HepG2 (cell line): Measurements from ENCODE around the gene ICAM5. TPM values are rescaled to one million over a fixed set of nuclear protein-coding genes. Genes with fewer than 3 reads are reported as not detected.
A peak's percentile ranks its signal among the peaks of the same experiment; 100 is the strongest.

Experiments used
- ATAC-seq: fragments of 200-7000 bp; cut with Tn5 transposase; 3 replicates; pipeline ENCODE4 v1.9.1; 2020; ENCODE audit warnings: mild to moderate bottlenecking, moderate library complexity
- BruUV-seq: library from RNA; stranded (reverse); fragments of 400-500 nt; replicated peaks from 2 replicates; lab custom pipeline; 2021; lab: Mats Ljungman, UMichigan
- CTCF ChIA-PET: fragments of 300-600 bp; formaldehyde crosslinking; extraction: SDS; loops from one replicate; lab custom pipeline; 2021; ENCODE audit warnings: low total read pairs, inconsistent platforms, low intra/inter-chr PET ratio; lab: Yijun Ruan, JAX
- POLR2A ChIA-PET: fragments of 350-600 bp; sonication (Branson Sonifier 250); formaldehyde crosslinking; loops from one replicate; lab custom pipeline; 2020; ENCODE audit warnings: antibody characterized with exemption, inconsistent platforms; lab: Yijun Ruan, JAX
- DNase-seq: peaks from one replicate; pipeline ENCODE4 v3.0.0-alpha.2; 2015; ENCODE audit warnings: low spot score
- FAIRE-seq: peaks from 3 replicates; lab custom pipeline; 2011; peaks lifted over from hg19 to GRCh38; lab: Jason Lieb, UNC
- H2AFZ ChIP-seq: one replicate; pipeline ENCODE4 v1.6.1; 2011; ENCODE audit warnings: low read length, inconsistent platforms
- H3K27ac ChIP-seq: fragments of 300-600 bp; 3 replicates; pipeline ENCODE4 v1.8.0; 2011; ENCODE audit warnings: mixed run types, mild to moderate bottlenecking, mixed read lengths, low read length, inconsistent platforms; ENCODE audit not compliant: insufficient read depth; ENCODE audit errors: extremely low read length
- H3K27me3 ChIP-seq, 2 experiments: fragments of 200-600 bp in 1 of 2; 2 replicates in 1 of 2; 3 replicates in 1 of 2; pipeline versions ENCODE4 v1.6.0 to v1.8.0; 2011; ENCODE audit warnings: low read length in 2 of 2, mild to moderate bottlenecking in 2 of 2, moderate library complexity in 2 of 2, inconsistent platforms in 1 of 2; ENCODE audit not compliant: insufficient read depth in 2 of 2, control insufficient read depth in 1 of 2
- H3K36me3 ChIP-seq, 2 experiments: fragments of 200-600 bp in 1 of 2; replicated peaks in 1 of 2; 2 replicates in 1 of 2; 3 replicates in 1 of 2; pipeline versions ENCODE4 v1.5.1 to v1.8.0; 2011; ENCODE audit warnings: low read length in 2 of 2, inconsistent platforms in 1 of 2; ENCODE audit not compliant: insufficient read depth in 2 of 2, control insufficient read depth in 1 of 2
- H3K4me1 ChIP-seq: 2 replicates; pipeline ENCODE4 v1.5.1; 2012; ENCODE audit warnings: low read length, inconsistent platforms; ENCODE audit not compliant: insufficient read depth
- H3K4me2 ChIP-seq: 2 replicates; pipeline ENCODE4 v1.6.0; 2011; ENCODE audit warnings: low read depth, low read length, inconsistent platforms
- H3K4me3 ChIP-seq, 3 experiments: fragments of 200-600 bp in 1 of 3; sonication (generic), shearing (Covaris generic) in 1 of 3; replicated peaks in 1 of 3; 2 replicates each; pipeline ENCODE4 v1.5.1; 2011 to 2016; ENCODE audit warnings: low read length in 3 of 3, inconsistent platforms in 2 of 3, low read depth in 2 of 3, mild to moderate bottlenecking in 2 of 3, control low read depth in 1 of 3, mixed read lengths in 1 of 3; ENCODE audit not compliant: insufficient read depth in 1 of 3
- H3K79me2 ChIP-seq: one replicate; pipeline ENCODE4 v1.6.1; 2011; ENCODE audit warnings: low read length, inconsistent platforms; ENCODE audit not compliant: insufficient read depth
- H3K9ac ChIP-seq: 2 replicates; pipeline ENCODE4 v1.6.0; 2011; ENCODE audit warnings: mild to moderate bottlenecking, low read depth, low read length, inconsistent platforms; ENCODE audit not compliant: insufficient read depth
- H3K9me3 ChIP-seq: 2 replicates; pipeline ENCODE4 v1.5.1; 2012; ENCODE audit warnings: mild to moderate bottlenecking, low read length
- H4K20me1 ChIP-seq: 2 replicates; pipeline ENCODE4 v1.6.0; 2011; ENCODE audit warnings: inconsistent platforms, mild to moderate bottlenecking, low read length, moderate library complexity; ENCODE audit not compliant: insufficient read depth
- GFI1 ChIP-seq: sonication (generic); formaldehyde crosslinking; IDR thresholded peaks from 2 replicates; pipeline ENCODE4 v1.5.0; 2020; ENCODE audit warnings: missing genetic modification reagents, mild to moderate bottlenecking, borderline replicate concordance
- HDAC2 ChIP-seq: sonication (generic); formaldehyde crosslinking; IDR thresholded peaks from 2 replicates; pipeline ENCODE4 v1.4.0; 2020; ENCODE audit warnings: missing genetic modification reagents
- STAG1 ChIP-seq: sonication (generic); formaldehyde crosslinking; IDR thresholded peaks from 2 replicates; pipeline ENCODE4 v1.4.0; 2020; ENCODE audit warnings: missing genetic modification reagents
- XRCC5 ChIP-seq: fragments of 200-400 bp; formaldehyde crosslinking; optimal IDR thresholded peaks from 2 replicates; pipeline ENCODE3; 2017; ENCODE audit warnings: mild to moderate bottlenecking, low read length
- YEATS2 ChIP-seq: sonication (generic); formaldehyde crosslinking; IDR thresholded peaks from 2 replicates; pipeline ENCODE4 v1.4.0; 2020; ENCODE audit warnings: missing genetic modification reagents, borderline replicate concordance
- ZC3H4 ChIP-seq: sonication (generic); formaldehyde crosslinking; IDR thresholded peaks from 2 replicates; pipeline ENCODE4 v1.4.0; 2020; ENCODE audit warnings: missing genetic modification reagents, borderline replicate concordance
- ZNF607 ChIP-seq: sonication (generic); formaldehyde crosslinking; IDR thresholded peaks from 2 replicates; pipeline ENCODE4 v1.5.1; 2020; ENCODE audit warnings: missing genetic modification reagents, mild to moderate bottlenecking, borderline replicate concordance
- ZNF777 ChIP-seq: sonication (generic); formaldehyde crosslinking; IDR thresholded peaks from 2 replicates; pipeline ENCODE4 v1.4.0; 2020; ENCODE audit warnings: missing genetic modification reagents
- ZNF839 ChIP-seq: sonication (generic); formaldehyde crosslinking; IDR thresholded peaks from 2 replicates; pipeline ENCODE4 v1.4.0; 2020; ENCODE audit warnings: missing genetic modification reagents, mild to moderate bottlenecking, borderline replicate concordance
- WGBS: methylation state at CpG from one replicate; pipeline ENCODE4 v1.1.6; 2017; ENCODE audit warnings: low lambda C conversion rate; 5-methylcytosine and 5-hydroxymethylcytosine counted together
- in situ Hi-C: cut with HindIII; loops from 2 replicates; pipeline ENCODE4 v1.10.0; 2017; ENCODE audit warnings: low pct_unique_long_range_greater_than_20kb; ENCODE audit not compliant: extremely low pct_ligation_motif_present
- intact Hi-C: fragments of 100-400 bp; cut with micrococcal nuclease; formaldehyde crosslinking; loops from one replicate; pipeline ENCODE4 v1.10.0; 2022; ENCODE audit not compliant: unreplicated experiment
- polyA plus RNA-seq, 8 experiments: library from polyadenylated mRNA; depleted of rRNA in 3 of 8; stranded (reverse) in 7 of 8; unstranded in 1 of 8; fragments of >200 nt; fragmentation: Illumina TruSeq in 4 of 8; extraction: Trizol in 4 of 8; gene quantifications; 2 replicates each; pipeline versions ENCODE4 v1.2.1 to v1.2.3, GENCODE V29; 2011 to 2016; ENCODE audit warnings: low read depth in 4 of 8, missing spikeins in 1 of 8, mixed read lengths in 1 of 8; ENCODE audit not compliant: insufficient read depth in 1 of 8
- total RNA-seq, 5 experiments: library from RNA; depleted of rRNA; stranded (reverse); fragments of >200 nt; fragmentation: Illumina TruSeq; extraction: Trizol; gene quantifications; 2 replicates each; pipeline ENCODE4 v1.2.3, GENCODE V29; 2016; ENCODE audit warnings: low read depth in 1 of 5
- TF ChIP-seq, protein P1 (sequence below): sonication (generic); formaldehyde crosslinking; IDR thresholded peaks from 2 replicates; pipeline ENCODE4 v1.9.0; 2021; ENCODE audit warnings: missing genetic modification reagents, mild to moderate bottlenecking, borderline replicate concordance
- TF ChIP-seq, protein P2 (sequence below): sonication (generic); formaldehyde crosslinking; IDR thresholded peaks from 2 replicates; pipeline ENCODE4 v1.5.0; 2020; ENCODE audit warnings: mild to moderate bottlenecking, missing genetic modification reagents, borderline replicate concordance
- TF ChIP-seq, protein P3 (sequence below), 2 experiments: sonication (generic) in 1 of 2; formaldehyde crosslinking in 1 of 2; IDR thresholded peaks; 2 replicates each; pipeline versions ENCODE4 v1.4.0 to v1.6.1; 2016 to 2020; ENCODE audit warnings: borderline replicate concordance in 1 of 2, low read depth in 1 of 2, mild to moderate bottlenecking in 1 of 2, missing genetic modification reagents in 1 of 2

ICAM5 gene
- total and polyA plus RNA-seq, 2 of the 13 experiments (the other 11 are each of a cell fraction or from before 2014, with no cell fraction given), result 0.46 to 1.6 TPM

DNA sequence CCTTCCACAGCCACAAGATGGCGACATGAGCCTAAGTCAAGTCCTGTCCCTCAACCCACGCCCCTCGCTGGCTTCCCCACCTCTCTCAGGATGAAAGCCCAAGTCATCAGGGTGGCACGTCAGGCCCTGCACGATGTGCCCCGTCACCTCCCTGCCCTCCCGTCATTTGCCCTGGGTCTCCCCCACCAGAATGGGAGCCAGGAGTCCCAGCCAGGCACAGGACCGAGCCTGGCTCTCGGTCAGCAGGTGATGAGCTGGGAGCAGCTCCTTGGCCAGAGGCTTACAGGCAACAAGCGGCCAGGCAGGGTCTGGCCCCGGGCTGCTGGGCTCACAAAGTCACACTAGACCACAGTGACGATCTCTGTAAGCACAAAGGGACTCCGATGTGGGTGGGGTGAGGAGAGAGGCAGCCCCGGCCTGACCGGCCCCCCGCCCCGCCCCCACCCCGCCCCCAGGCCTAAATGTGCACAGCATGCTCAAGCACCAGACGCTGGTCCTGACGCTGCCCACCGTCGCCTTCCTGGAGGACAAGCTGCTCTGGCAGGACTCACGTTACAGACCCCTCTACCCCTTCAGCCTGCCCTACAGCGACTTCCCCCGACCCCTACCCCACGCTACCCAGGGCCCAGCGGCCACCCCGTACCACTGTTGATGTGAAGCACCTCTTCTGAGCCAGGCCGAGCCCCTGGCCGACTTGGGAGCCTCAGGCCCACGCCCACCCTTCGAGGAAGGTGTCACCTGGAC is 30.4 kb upstream of the ICAM5 start (continued):
- no peak for TF ChIP-seq ZNF777
- peak; percentile 85 for TF ChIP-seq STAG1 (CRISPR knock-in tag)
- no peak for TF ChIP-seq GFI1 (CRISPR knock-in tag)
- peak; percentile 62 for TF ChIP-seq XRCC5

DNA sequence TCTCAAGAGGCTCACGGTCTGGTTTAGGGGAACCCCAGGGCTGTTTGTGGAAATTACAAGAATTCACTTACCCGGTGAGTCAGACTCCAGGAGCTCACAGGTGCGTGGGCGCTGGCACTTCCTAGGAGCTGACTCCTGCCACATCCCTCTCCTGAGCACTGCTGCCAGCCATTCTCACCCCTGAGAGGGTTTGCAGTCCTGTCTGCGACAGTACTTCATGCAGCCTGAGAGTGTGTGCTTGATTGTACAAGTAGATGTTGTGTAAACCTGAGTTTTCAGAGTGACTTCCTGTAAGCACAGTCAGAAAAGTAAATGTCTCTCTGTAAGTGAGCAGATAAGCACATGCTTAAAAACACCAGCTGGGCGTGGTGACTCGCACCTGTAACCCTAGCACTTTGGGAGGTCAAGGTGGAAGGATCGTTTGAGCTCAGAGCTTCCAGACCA is 29.6 kb upstream of the ICAM5 start:
- H3K79me2 ChIP-seq, result no peaks in the 10 kb centered on the region
- no peak overlapping the region for H3K9ac ChIP-seq
- ATAC-seq (peak; percentile 17; the same call in 1 of the 3 replicates), FAIRE-seq (no peak), DNase-seq (peak; percentile 30)
- H4K20me1 ChIP-seq, result no peaks in the 10 kb centered on the region
- CTCF ChIA-PET, result interaction anchor here (1.6 to 3.6 kb wide), 2 partner anchors 129 to 131 kb away, joined by 6 to 24 read pairs; no protein-coding TSS in a partner anchor
- H3K4me3 ChIP-seq, result no peak overlapping the region
- H3K9me3 ChIP-seq, result no peaks in the 10 kb centered on the region
- 71% methylated on average over 8 of the region's 8 CpGs for WGBS
- POLR2A ChIA-PET, result interaction anchor here (0.8 to 5.4 kb wide), 8 partner anchors 8 to 143 kb away, joined by 3 to 71 read pairs (median 8); partner anchors contain the start of genes CDC37, ICAM1, ICAM5 and MRPL4
- H3K27ac ChIP-seq, result peak overlapping the region; percentile 40
- H3K4me1 ChIP-seq, result peaks cover 46% of the 10 kb centered on the region
- H3K4me2 ChIP-seq, result no peak overlapping the region
- H2AFZ ChIP-seq, result no peak overlapping the region
- BruUV-seq, result no TSS peak
- H3K36me3 ChIP-seq, result peaks cover 10 to 25% of the 10 kb centered on the region in 2 experiments; a peak in 4 of 5 replicates
- H3K27me3 ChIP-seq, result no peaks in the 10 kb centered on the region
- in situ Hi-C loops (no loop called here), intact Hi-C loops (no loop called here)
- TF ChIP-seq YEATS2 (CRISPR knock-in tag) (0 out of 2 replicates have a peak, but pooled peaks have one; percentile 8), ZNF607 (no peak), HDAC2 (no peak), ZNF839 (CRISPR knock-in tag) (no peak), ZC3H4 (CRISPR knock-in tag) (no peak)
- TF ChIP-seq, protein P1, sequence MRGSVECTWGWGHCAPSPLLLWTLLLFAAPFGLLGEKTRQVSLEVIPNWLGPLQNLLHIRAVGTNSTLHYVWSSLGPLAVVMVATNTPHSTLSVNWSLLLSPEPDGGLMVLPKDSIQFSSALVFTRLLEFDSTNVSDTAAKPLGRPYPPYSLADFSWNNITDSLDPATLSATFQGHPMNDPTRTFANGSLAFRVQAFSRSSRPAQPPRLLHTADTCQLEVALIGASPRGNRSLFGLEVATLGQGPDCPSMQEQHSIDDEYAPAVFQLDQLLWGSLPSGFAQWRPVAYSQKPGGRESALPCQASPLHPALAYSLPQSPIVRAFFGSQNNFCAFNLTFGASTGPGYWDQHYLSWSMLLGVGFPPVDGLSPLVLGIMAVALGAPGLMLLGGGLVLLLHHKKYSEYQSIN (CRISPR knock-in tag), result no peak
- TF ChIP-seq, protein P2, sequence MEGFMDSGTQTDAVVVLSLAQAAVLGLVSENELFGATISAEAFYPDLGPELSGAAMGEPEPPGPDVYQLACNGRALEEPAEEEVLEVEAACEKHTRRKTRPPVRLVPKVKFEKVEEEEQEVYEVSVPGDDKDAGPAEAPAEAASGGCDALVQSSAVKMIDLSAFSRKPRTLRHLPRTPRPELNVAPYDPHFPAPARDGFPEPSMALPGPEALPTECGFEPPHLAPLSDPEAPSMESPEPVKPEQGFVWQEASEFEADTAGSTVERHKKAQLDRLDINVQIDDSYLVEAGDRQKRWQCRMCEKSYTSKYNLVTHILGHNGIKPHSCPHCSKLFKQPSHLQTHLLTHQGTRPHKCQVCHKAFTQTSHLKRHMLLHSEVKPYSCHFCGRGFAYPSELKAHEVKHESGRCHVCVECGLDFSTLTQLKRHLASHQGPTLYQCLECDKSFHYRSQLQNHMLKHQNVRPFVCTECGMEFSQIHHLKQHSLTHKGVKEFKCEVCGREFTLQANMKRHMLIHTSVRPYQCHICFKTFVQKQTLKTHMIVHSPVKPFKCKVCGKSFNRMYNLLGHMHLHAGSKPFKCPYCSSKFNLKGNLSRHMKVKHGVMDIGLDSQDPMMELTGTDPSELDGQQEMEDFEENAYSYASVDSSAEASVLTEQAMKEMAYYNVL (CRISPR knock-in tag), result no peak
- TF ChIP-seq, protein P3, sequence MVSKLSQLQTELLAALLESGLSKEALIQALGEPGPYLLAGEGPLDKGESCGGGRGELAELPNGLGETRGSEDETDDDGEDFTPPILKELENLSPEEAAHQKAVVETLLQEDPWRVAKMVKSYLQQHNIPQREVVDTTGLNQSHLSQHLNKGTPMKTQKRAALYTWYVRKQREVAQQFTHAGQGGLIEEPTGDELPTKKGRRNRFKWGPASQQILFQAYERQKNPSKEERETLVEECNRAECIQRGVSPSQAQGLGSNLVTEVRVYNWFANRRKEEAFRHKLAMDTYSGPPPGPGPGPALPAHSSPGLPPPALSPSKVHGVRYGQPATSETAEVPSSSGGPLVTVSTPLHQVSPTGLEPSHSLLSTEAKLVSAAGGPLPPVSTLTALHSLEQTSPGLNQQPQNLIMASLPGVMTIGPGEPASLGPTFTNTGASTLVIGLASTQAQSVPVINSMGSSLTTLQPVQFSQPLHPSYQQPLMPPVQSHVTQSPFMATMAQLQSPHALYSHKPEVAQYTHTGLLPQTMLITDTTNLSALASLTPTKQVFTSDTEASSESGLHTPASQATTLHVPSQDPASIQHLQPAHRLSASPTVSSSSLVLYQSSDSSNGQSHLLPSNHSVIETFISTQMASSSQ (IDR thresholded peaks at IDR 0.05; ENCODE audit: low read depth), result no peak
- TF ChIP-seq, protein P3 (CRISPR knock-in tag; IDR thresholded peaks at IDR 0.05; ENCODE audit: borderline replicate concordance), result no peak
